ENCODE data around the gene DGCR8. TPM values are rescaled to one million over a fixed set of nuclear protein-coding genes. Genes with fewer than 3 reads are reported as not detected.
"Not testable (repeated sequence)": the region's sequence is repeated elsewhere in the genome, so short reads cannot be mapped to it uniquely, and the experiment has no call there.

The DGCR8 gene
- total and polyA plus RNA-seq, 4 donors: 13.2 to 38.4 (median 26.2) TPM

- TF ChIP-seq CTCF (IDR thresholded peaks at IDR 0.05; ENCODE audit: control extremely low read depth, extremely low read depth): no peak
- Histone ChIP-seq H3K9me3 (ENCODE audit: control insufficient read depth in 4 of 4, insufficient read depth in 3 of 4, low read length in 3 of 4) (no peaks in the 10 kb centered on the region), H3K27ac (ENCODE audit: low read depth in 1 of 2, low read length in 1 of 2) (no peak overlapping the region), H3K27me3 (ENCODE audit: control insufficient read depth in 3 of 3, insufficient read depth in 3 of 3, low read length in 2 of 3) (no peaks in the 10 kb centered on the region), H3K4me3 (no peak overlapping the region), H3K4me1 (ENCODE audit: control insufficient read depth in 5 of 5, insufficient read depth in 5 of 5, low read length in 5 of 5) (peaks cover 0 to 3% (median 0%) of the 10 kb centered on the region in 5 donors), H3K9ac (ENCODE audit: insufficient read depth in 1 of 2, low read length in 2 of 2) (no peak overlapping the region), H3K36me3 (ENCODE audit: control insufficient read depth in 4 of 4, insufficient read depth in 4 of 4, low read length in 4 of 4) (peaks cover 0 to 32% (median 0%) of the 10 kb centered on the region in 4 donors)
- ATAC-seq (ENCODE audit: insufficient read depth, low FRiP score): no peak
- 91 to 96% methylated on average over 14 of the region's 14 CpGs for WGBS, 2 donors
- no peak for DNase-seq
Measured at GRCh38 chr22:20065896-20066616, 14.0 kb upstream of the DGCR8 start.

DNA sequence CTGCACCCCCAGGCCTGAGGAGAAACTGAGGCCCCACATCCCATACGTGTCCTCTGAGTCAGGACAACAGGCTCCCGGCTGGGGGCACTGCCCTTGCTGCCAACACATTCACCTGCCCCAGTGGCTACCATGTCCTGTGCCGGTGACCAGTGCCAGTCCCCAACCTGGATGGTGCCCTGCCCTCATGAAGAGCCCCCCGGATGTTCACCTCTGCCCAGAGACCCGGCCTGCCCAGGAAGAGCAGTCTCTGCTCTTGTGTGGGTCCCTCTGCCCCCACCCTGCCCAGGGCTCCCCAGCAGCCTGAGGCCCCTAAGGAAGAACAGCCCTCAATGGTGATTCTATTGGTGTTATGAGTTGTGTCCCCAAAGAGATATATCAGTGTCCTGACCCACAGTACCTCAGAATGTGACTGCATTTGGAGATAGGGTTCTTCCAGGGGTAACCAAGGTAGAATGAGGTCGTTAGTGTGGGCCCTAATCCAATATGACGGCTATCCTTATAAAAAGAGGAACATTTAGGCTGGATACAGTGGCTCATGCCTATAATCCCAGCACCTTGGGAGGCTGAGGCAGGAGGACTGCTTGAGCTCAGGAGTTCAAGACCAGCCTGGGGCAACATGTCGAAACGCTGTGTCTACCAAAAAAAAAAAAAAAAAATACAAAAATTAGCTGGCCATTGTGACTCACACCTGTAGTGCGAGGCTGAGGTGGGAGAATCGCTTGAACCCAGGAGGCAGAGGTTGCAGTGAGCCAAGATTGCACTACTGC is 13.2 kb upstream of the DGCR8 start:
- DNase-seq (no peak), ATAC-seq (ENCODE audit: insufficient read depth, low FRiP score) (no peak)
- Histone ChIP-seq H3K4me1 (ENCODE audit: control insufficient read depth in 5 of 5, insufficient read depth in 5 of 5, low read length in 5 of 5) (no peaks in the 10 kb centered on the region), H3K4me3 (no peak overlapping the region), H3K27me3 (ENCODE audit: control insufficient read depth in 3 of 3, insufficient read depth in 3 of 3, low read length in 2 of 3) (no peaks in the 10 kb centered on the region), H3K9ac (ENCODE audit: insufficient read depth in 1 of 2, low read length in 2 of 2) (no peak overlapping the region), H3K27ac (ENCODE audit: low read depth in 1 of 2, low read length in 1 of 2) (no peak overlapping the region), H3K36me3 (ENCODE audit: control insufficient read depth in 4 of 4, insufficient read depth in 4 of 4, low read length in 4 of 4) (peaks cover 0 to 28% (median 0%) of the 10 kb centered on the region in 4 donors), H3K9me3 (ENCODE audit: control insufficient read depth in 4 of 4, insufficient read depth in 3 of 4, low read length in 3 of 4) (no peaks in the 10 kb centered on the region)
- 95 to 96% methylated on average over 11 of the region's 11 CpGs for WGBS, 2 donors
- TF ChIP-seq CTCF (IDR thresholded peaks at IDR 0.05; ENCODE audit: control extremely low read depth, extremely low read depth): no peak

GRCh38 chr22:20067384-20067682 is 12.7 kb upstream of the DGCR8 start:
- WGBS, 2 donors: 96 to 98% methylated on average over 3 of the region's 3 CpGs
- not testable (repeated sequence) for H3K4me3 ChIP-seq; ATAC-seq (ENCODE audit: insufficient read depth, low FRiP score)

GRCh38 chr22:20068640-20069039 is 11.4 kb upstream of the DGCR8 start:
- H3K4me1 ChIP-seq (ENCODE audit: control insufficient read depth in 5 of 5, insufficient read depth in 5 of 5, low read length in 5 of 5): no peaks in the 10 kb centered on the region
- no peak overlapping the region for H3K4me3 ChIP-seq
- no peak overlapping the region for H3K9ac ChIP-seq (ENCODE audit: insufficient read depth in 1 of 2, low read length in 2 of 2)
- H3K27me3 ChIP-seq (ENCODE audit: control insufficient read depth in 3 of 3, insufficient read depth in 3 of 3, low read length in 2 of 3): no peaks in the 10 kb centered on the region
- ATAC-seq (ENCODE audit: insufficient read depth, low FRiP score) (no peak), DNase-seq (no peak)
- TF ChIP-seq CTCF (IDR thresholded peaks at IDR 0.05; ENCODE audit: control extremely low read depth, extremely low read depth): no peak
- no peak overlapping the region for H3K27ac ChIP-seq (ENCODE audit: low read depth in 1 of 2, low read length in 1 of 2)
- 91 to 95% methylated on average over 7 of the region's 7 CpGs for WGBS, 2 donors
- no peaks in the 10 kb centered on the region for H3K9me3 ChIP-seq (ENCODE audit: control insufficient read depth in 4 of 4, insufficient read depth in 3 of 4, low read length in 3 of 4)
- H3K36me3 ChIP-seq (ENCODE audit: control insufficient read depth in 4 of 4, insufficient read depth in 4 of 4, low read length in 4 of 4): peaks cover 0 to 15% (median 0%) of the 10 kb centered on the region in 4 donors

More at GRCh38 chr22:20067384-20067682, 12.7 kb upstream of the DGCR8 start:
- peaks cover 0 to 22% (median 0%) of the 10 kb centered on the region in 4 donors for H3K36me3 ChIP-seq (ENCODE audit: control insufficient read depth in 4 of 4, insufficient read depth in 4 of 4, low read length in 4 of 4)
- not testable (repeated sequence) for H3K9ac ChIP-seq (ENCODE audit: insufficient read depth in 1 of 2, low read length in 2 of 2); H3K4me1 ChIP-seq (ENCODE audit: control insufficient read depth in 5 of 5, insufficient read depth in 5 of 5, low read length in 5 of 5); H3K9me3 ChIP-seq (ENCODE audit: control insufficient read depth in 4 of 4, insufficient read depth in 3 of 4, low read length in 3 of 4); DNase-seq; H3K27me3 ChIP-seq (ENCODE audit: control insufficient read depth in 3 of 3, insufficient read depth in 3 of 3, low read length in 2 of 3); H3K27ac ChIP-seq (ENCODE audit: low read depth in 1 of 2, low read length in 1 of 2)

All from lung (tissue), 12 donors.